Measurements from ENCODE around the gene CFAP46. TPM values are rescaled to one million over a fixed set of nuclear protein-coding genes. Genes with fewer than 3 reads are reported as not detected.

CFAP46 gene
- total and polyA plus RNA-seq, 10 of the 15 experiments (the other 5 are each of a cell fraction or from before 2014, with no cell fraction given), result 0.01 to 0.18 (median 0.03) TPM; not detected in 7

DNA sequence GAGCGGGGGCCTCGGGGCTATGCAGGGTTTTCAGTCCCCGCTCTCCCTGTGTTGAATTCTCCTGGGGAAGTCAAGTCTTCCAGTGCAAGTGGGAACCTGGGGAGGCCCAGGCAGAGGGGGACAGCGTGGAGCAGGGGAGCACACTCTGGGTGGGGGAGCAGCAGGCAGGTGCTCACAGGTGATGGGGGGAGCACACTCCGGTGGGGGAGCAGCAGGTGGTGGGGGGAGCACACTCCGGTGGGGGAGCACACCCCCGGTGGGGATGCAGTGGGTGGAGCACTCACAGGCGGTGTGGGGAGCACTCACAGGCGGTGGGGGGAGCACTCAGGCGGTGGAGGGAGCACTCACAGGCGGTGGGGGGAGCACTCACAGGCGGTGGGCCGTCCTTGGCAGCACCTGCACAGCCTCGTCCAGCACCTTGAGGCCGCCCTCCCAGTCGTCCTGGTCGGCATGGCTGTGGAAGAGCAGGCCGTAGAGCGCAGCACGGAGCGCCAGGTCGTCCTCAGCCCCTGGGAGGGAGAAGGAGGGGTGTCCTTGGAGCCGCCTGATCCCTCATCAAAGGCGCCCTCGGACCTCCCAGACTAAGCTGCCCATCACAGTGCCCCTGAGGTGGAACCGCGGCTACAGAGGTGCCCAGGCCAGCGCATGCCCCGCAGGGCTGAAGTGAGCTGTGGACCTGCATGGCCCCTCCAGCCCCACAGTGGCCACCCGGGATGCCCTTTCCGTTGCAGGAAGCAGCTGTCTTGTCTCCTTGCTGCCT is 56.7 kb downstream of the CFAP46 start:
- DNase-seq (ENCODE audit: low read depth, low spot score) (no peak), FAIRE-seq (no peak), ATAC-seq (no peak)
- Histone ChIP-seq H3K4me2 (ENCODE audit: control insufficient read depth, insufficient read depth) (no peak overlapping the region), H2AFZ (ENCODE audit: control insufficient read depth, low read depth, low read length) (no peak overlapping the region), H3K79me2 (ENCODE audit: control insufficient read depth, insufficient read depth, low read length) (no peaks in the 10 kb centered on the region), H3K9me3 (replicated peaks; ENCODE audit: control insufficient read depth, insufficient read depth, low read length) (no peaks in the 10 kb centered on the region; the same call in 2 of the 3 replicates), H3K27ac (ENCODE audit: control insufficient read depth, insufficient read depth) (no peak overlapping the region), H3K27me3 (replicated peaks in 1 of 2; ENCODE audit: control insufficient read depth in 2 of 2, insufficient read depth in 2 of 2, low read length in 1 of 2) (no peaks in the 10 kb centered on the region), H3K4me3 (no peak overlapping the region), H3K4me1 (ENCODE audit: control insufficient read depth, insufficient read depth, low read length) (no peaks in the 10 kb centered on the region), H4K20me1 (ENCODE audit: control insufficient read depth, insufficient read depth) (no peaks in the 10 kb centered on the region), H3K9ac (ENCODE audit: control insufficient read depth, insufficient read depth, low read length) (no peak overlapping the region), H3K36me3 (ENCODE audit: control insufficient read depth in 2 of 2, insufficient read depth in 2 of 2, low read length in 1 of 2) (no peaks in the 10 kb centered on the region)
- TF ChIP-seq NFXL1 (IDR thresholded peaks at IDR 0.05; ENCODE audit: borderline replicate concordance) (peak; percentile 83; the same call in 1 of the 2 replicates), ZSCAN29 (IDR thresholded peaks at IDR 0.05) (no peak), KDM1A (IDR thresholded peaks at IDR 0.05; ENCODE audit: borderline replicate concordance) (no peak)
- TF ChIP-seq, protein P1, sequence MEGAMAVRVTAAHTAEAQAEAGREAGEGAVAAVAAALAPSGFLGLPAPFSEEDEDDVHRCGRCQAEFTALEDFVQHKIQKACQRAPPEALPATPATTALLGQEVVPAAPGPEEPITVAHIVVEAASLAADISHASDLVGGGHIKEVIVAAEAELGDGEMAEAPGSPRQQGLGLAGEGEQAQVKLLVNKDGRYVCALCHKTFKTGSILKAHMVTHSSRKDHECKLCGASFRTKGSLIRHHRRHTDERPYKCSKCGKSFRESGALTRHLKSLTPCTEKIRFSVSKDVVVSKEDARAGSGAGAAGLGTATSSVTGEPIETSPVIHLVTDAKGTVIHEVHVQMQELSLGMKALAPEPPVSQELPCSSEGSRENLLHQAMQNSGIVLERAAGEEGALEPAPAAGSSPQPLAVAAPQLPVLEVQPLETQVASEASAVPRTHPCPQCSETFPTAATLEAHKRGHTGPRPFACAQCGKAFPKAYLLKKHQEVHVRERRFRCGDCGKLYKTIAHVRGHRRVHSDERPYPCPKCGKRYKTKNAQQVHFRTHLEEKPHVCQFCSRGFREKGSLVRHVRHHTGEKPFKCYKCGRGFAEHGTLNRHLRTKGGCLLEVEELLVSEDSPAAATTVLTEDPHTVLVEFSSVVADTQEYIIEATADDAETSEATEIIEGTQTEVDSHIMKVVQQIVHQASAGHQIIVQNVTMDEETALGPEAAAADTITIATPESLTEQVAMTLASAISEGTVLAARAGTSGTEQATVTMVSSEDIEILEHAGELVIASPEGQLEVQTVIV (IDR thresholded peaks at IDR 0.05; ENCODE audit: borderline replicate concordance, partially characterized antibody), result no peak
- RAD21 ChIA-PET (ENCODE audit: unreplicated experiment), result no interaction called here
- POLR2A ChIA-PET, result no interaction called here
- WGBS (ENCODE audit: insufficient coverage, insufficient replicate concordance, low lambda C conversion rate, missing lambda C conversion rate), result 60% methylated on average over 10 of the region's 31 CpGs
- in situ Hi-C loops (cut with MboI) (no loop called here), intact Hi-C loops (cut with micrococcal nuclease; ENCODE audit: unreplicated experiment) (no loop called here)
- SMC1A ChIA-PET (ENCODE audit: uncharacterized antibody, unreplicated experiment), result no interaction called here
- CTCF ChIA-PET, result no interaction called here
- no TSS peak for BruUV-seq (replicated peaks)
